Stomach (tissue), 4 donors: Measurements from ENCODE around the gene DDIT4L.

Experiments used
- CTCF ChIP-seq, 7 experiments: fragments of 450-650 bp in 4 of 7; fragments of 200-600 bp in 3 of 7; sonication (generic) in 3 of 7; IDR thresholded peaks; one replicate each; pipeline ENCODE4 v1.5.1; 2016 to 2019; ENCODE audit warnings: antibody characterized with exemption in 7 of 7, control low read depth in 2 of 7, mild to moderate bottlenecking in 1 of 7
- POLR2A ChIP-seq, 4 donors: fragments of 450-650 bp; IDR thresholded peaks; one replicate each; pipeline ENCODE4 v1.6.1; 2016; ENCODE audit warnings: antibody characterized with exemption in 4 of 4, control low read depth in 2 of 4, mild to moderate bottlenecking in 1 of 4, moderate library complexity in 1 of 4
- POLR2AphosphoS5 ChIP-seq, 3 donors: sonication (generic); formaldehyde crosslinking; IDR thresholded peaks; one replicate each; pipeline ENCODE4 v1.6.1; 2016; ENCODE audit warnings: antibody characterized with exemption in 3 of 3

GRCh38 chr4:100165809-100166208, 24.5 kb downstream of the DDIT4L start:
- TF ChIP-seq POLR2A (IDR thresholded peaks at IDR 0.05) (no peak), POLR2AphosphoS5 (IDR thresholded peaks at IDR 0.05) (no peak), CTCF (IDR thresholded peaks at IDR 0.05) (no peak)
